SU-DHL-6 (cell line): ENCODE data around the gene SYCP3.
"Not testable (repeated sequence)": the region's sequence is repeated elsewhere in the genome, so short reads cannot be mapped to it uniquely, and the experiment has no call there.

Source experiments
- H2AFZ ChIP-seq: fragments of 200-600 bp; sonication (generic); 2 replicates; pipeline ENCODE4 v1.6.1; 2014; ENCODE audit warnings: low read depth, mild to moderate bottlenecking, moderate library complexity, mixed read lengths, antibody characterized with exemption, low read length; ENCODE audit not compliant: severe bottlenecking
- H3F3A ChIP-seq: fragments of 200-600 bp; shearing (Covaris generic); 2 replicates; pipeline ENCODE4 v1.6.0; 2016; ENCODE audit warnings: antibody characterized with exemption, mild to moderate bottlenecking; ENCODE audit not compliant: insufficient read depth
- H3K27ac ChIP-seq: fragments of 200-600 bp; sonication (generic); 2 replicates; pipeline ENCODE4 v1.5.1; 2016; ENCODE audit warnings: low read depth, mild to moderate bottlenecking, low read length, moderate library complexity, mixed read lengths
- H3K27me3 ChIP-seq: fragments of 200-600 bp; sonication (generic), shearing (Covaris generic); 2 replicates; pipeline ENCODE4 v1.6.0; 2014; ENCODE audit warnings: mild to moderate bottlenecking, low read length
- H3K36me3 ChIP-seq: fragments of 200-600 bp; sonication (generic); 2 replicates; pipeline ENCODE4 v1.6.1; 2014; ENCODE audit warnings: mild to moderate bottlenecking, low read length, mixed read lengths
- H3K4me2 ChIP-seq: fragments of 300-600, 200-600 bp; shearing (Covaris generic), sonication (generic); 2 replicates; pipeline ENCODE4 v1.6.0; 2014; ENCODE audit warnings: low read length, low read depth, mild to moderate bottlenecking; ENCODE audit not compliant: poor library complexity, severe bottlenecking
- H3K4me3 ChIP-seq: fragments of 200-600 bp; sonication (generic); 2 replicates; pipeline ENCODE4 v1.5.1; 2014; ENCODE audit warnings: antibody characterized with exemption, low read length, mild to moderate bottlenecking, mixed read lengths; ENCODE audit not compliant: insufficient read depth, poor library complexity, severe bottlenecking
- H3K79me2 ChIP-seq: fragments of 200-600 bp; sonication (generic); 2 replicates; pipeline ENCODE4 v1.6.1; 2014; ENCODE audit warnings: mild to moderate bottlenecking, low read length, moderate library complexity; ENCODE audit not compliant: insufficient read depth
- H3K9ac ChIP-seq: fragments of 200-600 bp; sonication (generic); 2 replicates; pipeline ENCODE4 v1.7.0; 2014; ENCODE audit warnings: mild to moderate bottlenecking, low read length
- H3K9me2 ChIP-seq: fragments of 200-600 bp; sonication (generic); replicated peaks from 2 replicates; pipeline ENCODE4 v1.6.1; 2014; ENCODE audit warnings: low read length; ENCODE audit not compliant: insufficient read depth
- H3K9me3 ChIP-seq: fragments of 200-600 bp; sonication (generic); 2 replicates; pipeline ENCODE4 v1.6.1; 2014; ENCODE audit warnings: low read length, mixed read lengths; ENCODE audit not compliant: insufficient read depth
- H4K20me1 ChIP-seq: fragments of 200-600 bp; sonication (generic); 2 replicates; pipeline ENCODE4 v1.6.1; 2014; ENCODE audit warnings: low read depth, mild to moderate bottlenecking, antibody characterized with exemption, low read length, moderate library complexity, mixed read lengths
- EZH2phosphoT487 ChIP-seq: fragments of 200-600 bp; sonication (generic), shearing (Covaris generic); conservative IDR thresholded peaks from 2 replicates; pipeline ENCODE4 v1.6.1; 2018; ENCODE audit warnings: mild to moderate bottlenecking, antibody characterized with exemption, low read length, moderate library complexity, mixed read lengths
- TF ChIP-seq, protein P1 (sequence below): fragments of 200-600 bp; sonication (generic); IDR thresholded peaks from one replicate; pipeline ENCODE4 v1.5.1; 2017; ENCODE audit warnings: antibody characterized with exemption, mild to moderate bottlenecking, low read length, moderate library complexity; ENCODE audit not compliant: insufficient read depth, poor library complexity, severe bottlenecking

The SYCP3 gene

DNA sequence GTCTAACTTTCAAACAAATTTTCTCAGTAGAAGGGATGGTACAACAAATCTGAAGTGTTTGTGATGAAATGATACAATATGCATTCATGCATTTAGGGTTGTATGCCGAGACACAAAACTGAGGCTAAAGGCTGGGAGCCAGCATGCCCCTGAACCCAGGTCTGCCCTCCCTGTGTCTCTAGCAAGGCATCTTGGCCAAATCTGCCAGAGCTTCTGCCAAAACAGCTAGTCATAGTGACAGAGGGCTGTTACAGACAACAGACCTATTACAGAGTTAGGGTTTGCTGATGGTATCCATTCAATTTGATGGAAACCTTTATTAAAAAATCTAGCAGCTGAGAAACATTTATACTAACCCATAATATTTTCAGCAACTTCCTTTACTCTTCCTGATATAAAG is 53.1 kb downstream of the SYCP3 start:
- Histone ChIP-seq H3K4me2 (no peak overlapping the region), H3K27ac (no peak overlapping the region), H4K20me1 (no peaks in the 10 kb centered on the region), H3K27me3 (no peaks in the 10 kb centered on the region), H3K36me3 (no peaks in the 10 kb centered on the region), H3K9ac (no peak overlapping the region), H2AFZ (no peak overlapping the region), H3F3A (no peaks in the 10 kb centered on the region), H3K9me3 (no peaks in the 10 kb centered on the region), H3K4me3 (no peak overlapping the region), H3K9me2 (no peaks in the 10 kb centered on the region), H3K79me2 (no peaks in the 10 kb centered on the region)
- no peak for TF ChIP-seq EZH2phosphoT487
- TF ChIP-seq, protein P1, sequence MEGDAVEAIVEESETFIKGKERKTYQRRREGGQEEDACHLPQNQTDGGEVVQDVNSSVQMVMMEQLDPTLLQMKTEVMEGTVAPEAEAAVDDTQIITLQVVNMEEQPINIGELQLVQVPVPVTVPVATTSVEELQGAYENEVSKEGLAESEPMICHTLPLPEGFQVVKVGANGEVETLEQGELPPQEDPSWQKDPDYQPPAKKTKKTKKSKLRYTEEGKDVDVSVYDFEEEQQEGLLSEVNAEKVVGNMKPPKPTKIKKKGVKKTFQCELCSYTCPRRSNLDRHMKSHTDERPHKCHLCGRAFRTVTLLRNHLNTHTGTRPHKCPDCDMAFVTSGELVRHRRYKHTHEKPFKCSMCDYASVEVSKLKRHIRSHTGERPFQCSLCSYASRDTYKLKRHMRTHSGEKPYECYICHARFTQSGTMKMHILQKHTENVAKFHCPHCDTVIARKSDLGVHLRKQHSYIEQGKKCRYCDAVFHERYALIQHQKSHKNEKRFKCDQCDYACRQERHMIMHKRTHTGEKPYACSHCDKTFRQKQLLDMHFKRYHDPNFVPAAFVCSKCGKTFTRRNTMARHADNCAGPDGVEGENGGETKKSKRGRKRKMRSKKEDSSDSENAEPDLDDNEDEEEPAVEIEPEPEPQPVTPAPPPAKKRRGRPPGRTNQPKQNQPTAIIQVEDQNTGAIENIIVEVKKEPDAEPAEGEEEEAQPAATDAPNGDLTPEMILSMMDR: no peak

DNA sequence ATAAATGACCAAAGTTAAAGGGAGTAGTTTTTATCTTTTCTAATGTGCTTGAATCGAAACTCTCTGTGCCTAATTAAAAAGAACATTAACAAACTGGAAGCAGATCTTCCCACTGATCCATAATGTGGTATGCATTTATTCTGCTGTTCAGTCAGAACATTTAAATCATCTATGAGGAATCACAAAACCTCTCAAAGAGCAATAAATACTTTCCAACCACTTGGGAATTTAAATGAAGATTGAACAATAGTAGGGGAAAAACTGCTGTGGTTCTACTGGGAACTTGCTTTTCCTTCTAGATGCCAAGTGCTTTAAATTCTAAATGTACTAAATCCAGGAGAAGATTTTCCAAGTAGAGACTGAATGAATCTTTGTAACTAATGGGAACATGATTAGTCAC is 54.2 kb downstream of the SYCP3 start:
- no peaks in the 10 kb centered on the region for H3K9me2 ChIP-seq
- H3K27me3 ChIP-seq: no peaks in the 10 kb centered on the region
- no peak overlapping the region for H2AFZ ChIP-seq
- TF ChIP-seq EZH2phosphoT487: no peak
- TF ChIP-seq, protein P1: no peak
- H3K36me3 ChIP-seq: no peaks in the 10 kb centered on the region
- H3K27ac ChIP-seq: no peak overlapping the region
- no peaks in the 10 kb centered on the region for H3F3A ChIP-seq
- H3K4me3 ChIP-seq: no peak overlapping the region
- no peaks in the 10 kb centered on the region for H3K9me3 ChIP-seq
- H3K79me2 ChIP-seq: no peaks in the 10 kb centered on the region
- H4K20me1 ChIP-seq: no peaks in the 10 kb centered on the region
- no peak overlapping the region for H3K4me2 ChIP-seq
- no peak overlapping the region for H3K9ac ChIP-seq

DNA sequence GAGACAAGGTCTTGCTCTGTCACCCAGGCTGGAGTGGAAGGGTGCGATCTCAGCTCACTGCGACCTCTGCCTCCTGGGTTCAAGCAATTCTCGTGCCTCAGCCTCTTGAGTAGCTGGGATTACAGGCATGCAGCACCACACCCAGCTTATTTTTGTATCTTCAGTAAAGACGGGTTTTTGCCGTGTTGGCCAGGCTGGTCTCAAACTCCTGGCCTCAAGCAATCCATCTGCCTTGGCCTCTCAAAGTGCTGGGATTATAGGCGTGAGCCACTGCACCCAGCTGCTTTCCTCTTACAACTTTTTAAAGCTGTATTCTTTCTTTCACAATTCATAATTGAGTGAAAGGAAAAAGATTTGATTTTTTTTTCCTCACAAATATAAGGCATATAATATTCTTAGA is 57.6 kb downstream of the SYCP3 start:
- not testable (repeated sequence) for H3F3A ChIP-seq, H3K4me3 ChIP-seq, H3K36me3 ChIP-seq, H3K4me2 ChIP-seq, H3K79me2 ChIP-seq, H3K9me3 ChIP-seq, H3K27me3 ChIP-seq, H2AFZ ChIP-seq, H4K20me1 ChIP-seq, H3K9me2 ChIP-seq, H3K27ac ChIP-seq, H3K9ac ChIP-seq

DNA sequence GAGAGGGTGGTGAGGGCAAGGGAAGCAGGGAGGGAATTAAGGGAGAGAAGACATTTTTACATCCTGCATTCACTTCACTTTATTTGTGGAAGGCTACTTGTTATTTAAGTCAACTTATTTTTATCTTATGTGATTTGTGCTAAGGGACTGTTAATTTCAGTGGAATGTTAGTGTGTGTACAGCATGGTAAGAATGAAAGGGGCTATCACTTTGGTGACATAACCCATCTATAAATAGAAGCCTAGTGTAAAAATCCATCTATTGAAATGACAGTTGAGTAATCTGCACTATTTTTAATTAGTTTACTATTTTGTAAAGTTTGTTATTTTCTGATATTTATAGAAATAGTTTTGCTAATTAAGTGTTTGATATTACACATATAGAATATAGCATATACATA is 58.6 kb downstream of the SYCP3 start:
- no peaks in the 10 kb centered on the region for H3K27me3 ChIP-seq
- H4K20me1 ChIP-seq: no peaks in the 10 kb centered on the region
- no peak overlapping the region for H2AFZ ChIP-seq
- no peak overlapping the region for H3K4me3 ChIP-seq
- no peak for TF ChIP-seq EZH2phosphoT487
- TF ChIP-seq, protein P1: no peak
- H3K36me3 ChIP-seq: no peaks in the 10 kb centered on the region
- H3K27ac ChIP-seq: no peak overlapping the region
- no peaks in the 10 kb centered on the region for H3F3A ChIP-seq
- H3K9me2 ChIP-seq: no peaks in the 10 kb centered on the region
- no peak overlapping the region for H3K4me2 ChIP-seq
- no peaks in the 10 kb centered on the region for H3K9me3 ChIP-seq
- H3K79me2 ChIP-seq: no peaks in the 10 kb centered on the region
- H3K9ac ChIP-seq: no peak overlapping the region
